NCI-H2029 (cell line): ENCODE results near the gene NFATC2.
"Not testable (repeated sequence)": the region's sequence is repeated elsewhere in the genome, so short reads cannot be mapped to it uniquely, and the experiment has no call there.

Experiments
- DNase-seq: peaks from one replicate; lab custom pipeline; 2025; lab: John Stamatoyannopoulos, UW

The NFATC2 gene

GRCh38 chr20:51354191-51354768 is 188.2 kb downstream of the NFATC2 start:
- DNase-seq: no peak

GRCh38 chr20:51353491-51353890 is 189.0 kb downstream of the NFATC2 start:
- no peak for DNase-seq

- no peak for DNase-seq
Observed at GRCh38 chr20:51352791-51353190, 189.7 kb downstream of the NFATC2 start.

GRCh38 chr20:51350941-51351631 is 191.4 kb downstream of the NFATC2 start:
- DNase-seq: no peak

- DNase-seq: no peak
Observed at GRCh38 chr20:51348876-51349275, 193.6 kb downstream of the NFATC2 start.

GRCh38 chr20:51347831-51348230 is 194.7 kb downstream of the NFATC2 start:
- no peak for DNase-seq

- no peak for DNase-seq
Observed at GRCh38 chr20:51346686-51347485, 195.6 kb downstream of the NFATC2 start.

GRCh38 chr20:51345601-51346101 is 196.9 kb downstream of the NFATC2 start:
- DNase-seq: no peak

GRCh38 chr20:51343802-51344201 is 198.7 kb downstream of the NFATC2 start:
- not testable (repeated sequence) for DNase-seq

GRCh38 chr20:51342510-51343236 is 199.8 kb downstream of the NFATC2 start:
- no peak for DNase-seq

- no peak for DNase-seq
Observed at GRCh38 chr20:51341581-51341980, 200.9 kb downstream of the NFATC2 start.

GRCh38 chr20:51340451-51340840 is 202.1 kb downstream of the NFATC2 start:
- DNase-seq: no peak

- no peak for DNase-seq
Observed at GRCh38 chr20:51339721-51340450, 202.6 kb downstream of the NFATC2 start.

- no peak for DNase-seq
Observed at GRCh38 chr20:51338692-51339440, 203.7 kb downstream of the NFATC2 start.

GRCh38 chr20:51337126-51337805 is 205.3 kb downstream of the NFATC2 start:
- DNase-seq: no peak
